Endodermal cell (in vitro differentiated cells): ENCODE results near the gene OXCT1. TPM values are rescaled to one million over a fixed set of nuclear protein-coding genes. Genes with fewer than 3 reads are reported as not detected.
"Not testable (repeated sequence)": the region's sequence is repeated elsewhere in the genome, so short reads cannot be mapped to it uniquely, and the experiment has no call there.

Experiments used
- DNase-seq: peaks from one replicate; pipeline ENCODE4 v3.0.0-alpha.2; 2017
- H3K27ac ChIP-seq: 2 replicates; pipeline ENCODE4 v1.5.1; 2013; ENCODE audit warnings: mild to moderate bottlenecking, low read depth, low read length, moderate library complexity
- H3K27me3 ChIP-seq: 2 replicates; pipeline ENCODE4 v1.6.1; 2013; ENCODE audit warnings: mild to moderate bottlenecking, low read length, moderate library complexity; ENCODE audit not compliant: insufficient read depth, control insufficient read depth, poor library complexity, severe bottlenecking
- H3K36me3 ChIP-seq: 2 replicates; pipeline ENCODE4 v1.7.0; 2013; ENCODE audit warnings: mild to moderate bottlenecking, low read length, moderate library complexity; ENCODE audit not compliant: control insufficient read depth, insufficient read depth
- H3K4me1 ChIP-seq: one replicate; pipeline ENCODE4 v1.7.0; 2013; ENCODE audit warnings: low read length; ENCODE audit not compliant: control insufficient read depth, insufficient read depth
- H3K4me3 ChIP-seq: 2 replicates; pipeline ENCODE4 v1.5.1; 2013; ENCODE audit warnings: mild to moderate bottlenecking, low read length, moderate library complexity
- H3K9ac ChIP-seq: 2 replicates; pipeline ENCODE4 v1.6.1; 2013; ENCODE audit warnings: mild to moderate bottlenecking, low read length, moderate library complexity; ENCODE audit not compliant: poor library complexity, severe bottlenecking; ENCODE audit errors: extremely low read depth
- H3K9me3 ChIP-seq: 2 replicates; pipeline ENCODE4 v1.6.1; 2013; ENCODE audit warnings: mild to moderate bottlenecking, low read length, moderate library complexity; ENCODE audit not compliant: control insufficient read depth
- H3K27ac Mint-ChIP-seq: 2 replicates; pipeline ENCODE4 v1.8.0; 2020; ENCODE audit warnings: mixed read lengths
- H3K27me3 Mint-ChIP-seq: 2 replicates; pipeline ENCODE4 v1.8.0; 2021; ENCODE audit warnings: mild to moderate bottlenecking, mixed read lengths; ENCODE audit not compliant: insufficient read depth
- H3K36me3 Mint-ChIP-seq: 2 replicates; pipeline ENCODE4 v1.8.0; 2020; ENCODE audit warnings: low read depth, mixed read lengths
- H3K4me1 Mint-ChIP-seq: 2 replicates; pipeline ENCODE4 v1.8.0; 2020; ENCODE audit warnings: mixed read lengths
- H3K4me3 Mint-ChIP-seq: 2 replicates; pipeline ENCODE4 v1.8.0; 2020; ENCODE audit warnings: mild to moderate bottlenecking, moderate library complexity, mixed read lengths
- H3K9me3 Mint-ChIP-seq: 2 replicates; pipeline ENCODE4 v1.8.0; 2020; ENCODE audit warnings: mild to moderate bottlenecking, mixed read lengths
- WGBS, 2 experiments: methylation state at CpG; one replicate each; pipeline versions ENCODE4 v1.1.5 to v1.1.7; 2013; ENCODE audit warnings: missing lambda C conversion rate in 2 of 2, mixed read lengths in 1 of 2; ENCODE audit not compliant: insufficient coverage in 1 of 2, insufficient read length in 1 of 2; 5-methylcytosine and 5-hydroxymethylcytosine counted together
- total RNA-seq, 2 donors: library from RNA; stranded (reverse); fragmentation: NEBNext Ultra II Directional in 1 of 2; extraction: Animal tissue kit (Norgen Biotek cat#: 25700) in 1 of 2; gene quantifications; 2 replicates in 1 of 2; 3 replicates in 1 of 2; pipeline ENCODE4 v1.2.1, GENCODE V29; 2021
- TF ChIP-seq, protein P1 (sequence below): fragments of 200-600 bp; sonication (generic); conservative IDR thresholded peaks from 2 replicates; pipeline ENCODE4 v1.5.0; 2021; ENCODE audit warnings: antibody characterized with exemption, mild to moderate bottlenecking

OXCT1 gene
- total RNA-seq, 2 donors from 2014 or later: 24.5 to 25.1 TPM

DNA sequence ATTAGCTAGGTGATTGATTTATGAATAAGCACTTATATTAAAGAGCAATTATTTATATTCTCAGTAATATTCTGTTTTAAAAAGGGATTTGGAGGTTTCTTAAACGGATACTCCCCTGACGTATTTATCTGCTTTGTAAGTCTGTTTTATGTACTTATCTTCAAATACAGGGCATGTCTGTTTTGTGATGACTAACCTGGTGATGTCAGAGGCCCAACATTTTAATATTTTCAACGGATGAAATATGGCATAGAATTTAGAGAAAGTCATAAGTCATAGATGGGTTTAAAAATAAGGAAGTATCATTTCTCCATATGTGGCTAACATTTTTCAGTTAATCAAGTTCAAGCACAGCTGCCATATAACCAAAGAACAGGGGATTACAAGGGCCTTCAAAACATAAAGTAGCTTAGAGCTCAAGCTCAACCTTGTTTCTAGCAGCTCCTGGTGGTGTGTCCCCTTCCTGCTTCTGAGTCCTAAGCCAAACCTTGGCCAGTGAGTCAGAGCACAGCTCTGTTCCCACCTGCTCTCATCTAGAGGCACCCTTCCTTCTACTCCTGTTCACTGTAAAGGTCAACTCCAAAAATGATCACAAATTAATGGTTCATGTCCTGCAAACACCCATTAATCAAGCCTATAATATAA is 131.4 kb downstream of the OXCT1 start:
- no peaks in the 10 kb centered on the region for H3K27me3 Mint-ChIP-seq
- H3K27ac Mint-ChIP-seq: no peak overlapping the region
- no peak overlapping the region for H3K4me3 Mint-ChIP-seq
- Histone ChIP-seq H3K4me3 (no peak overlapping the region), H3K36me3 (peaks cover 11% of the 10 kb centered on the region), H3K9ac (no peak overlapping the region), H3K9me3 (no peaks in the 10 kb centered on the region), H3K27ac (no peak overlapping the region), H3K27me3 (no peaks in the 10 kb centered on the region), H3K4me1 (no peaks in the 10 kb centered on the region)
- H3K36me3 Mint-ChIP-seq: peaks cover 23% of the 10 kb centered on the region
- no peaks in the 10 kb centered on the region for H3K4me1 Mint-ChIP-seq
- peaks cover under 1% of the 10 kb centered on the region for H3K9me3 Mint-ChIP-seq
- no peak for DNase-seq
- WGBS, 2 experiments: 98 to 100% methylated on average over 2 to 3 of the region's 3 CpGs
- TF ChIP-seq, protein P1, sequence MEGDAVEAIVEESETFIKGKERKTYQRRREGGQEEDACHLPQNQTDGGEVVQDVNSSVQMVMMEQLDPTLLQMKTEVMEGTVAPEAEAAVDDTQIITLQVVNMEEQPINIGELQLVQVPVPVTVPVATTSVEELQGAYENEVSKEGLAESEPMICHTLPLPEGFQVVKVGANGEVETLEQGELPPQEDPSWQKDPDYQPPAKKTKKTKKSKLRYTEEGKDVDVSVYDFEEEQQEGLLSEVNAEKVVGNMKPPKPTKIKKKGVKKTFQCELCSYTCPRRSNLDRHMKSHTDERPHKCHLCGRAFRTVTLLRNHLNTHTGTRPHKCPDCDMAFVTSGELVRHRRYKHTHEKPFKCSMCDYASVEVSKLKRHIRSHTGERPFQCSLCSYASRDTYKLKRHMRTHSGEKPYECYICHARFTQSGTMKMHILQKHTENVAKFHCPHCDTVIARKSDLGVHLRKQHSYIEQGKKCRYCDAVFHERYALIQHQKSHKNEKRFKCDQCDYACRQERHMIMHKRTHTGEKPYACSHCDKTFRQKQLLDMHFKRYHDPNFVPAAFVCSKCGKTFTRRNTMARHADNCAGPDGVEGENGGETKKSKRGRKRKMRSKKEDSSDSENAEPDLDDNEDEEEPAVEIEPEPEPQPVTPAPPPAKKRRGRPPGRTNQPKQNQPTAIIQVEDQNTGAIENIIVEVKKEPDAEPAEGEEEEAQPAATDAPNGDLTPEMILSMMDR: no peak

DNA sequence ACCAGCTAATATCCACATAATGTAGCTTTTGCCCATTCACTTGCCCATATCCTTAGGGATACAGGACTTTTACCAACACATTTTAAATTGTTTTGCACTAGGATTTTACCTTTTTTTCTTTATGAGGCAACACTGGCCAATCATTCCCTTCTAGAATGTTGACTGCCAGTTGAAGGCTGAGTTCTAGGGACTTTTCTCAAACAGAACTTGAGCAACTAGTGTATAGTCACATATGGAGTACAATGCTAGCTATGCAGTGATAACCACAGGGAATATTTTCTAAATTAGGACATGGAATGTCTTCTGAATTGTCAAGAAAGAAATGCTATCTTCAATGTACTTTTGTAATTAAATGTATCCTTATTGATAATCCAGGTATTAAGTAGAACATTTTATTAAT is 133.6 kb downstream of the OXCT1 start:
- DNase-seq: no peak
- Mint-ChIP-seq H3K9me3 (no peaks in the 10 kb centered on the region), H3K27ac (no peak overlapping the region), H3K4me3 (no peak overlapping the region), H3K4me1 (no peaks in the 10 kb centered on the region), H3K27me3 (no peaks in the 10 kb centered on the region), H3K36me3 (peaks cover 21% of the 10 kb centered on the region)
- Histone ChIP-seq H3K36me3 (peaks cover 11% of the 10 kb centered on the region), H3K4me1 (no peaks in the 10 kb centered on the region), H3K9me3 (no peaks in the 10 kb centered on the region), H3K4me3 (no peak overlapping the region), H3K27me3 (no peaks in the 10 kb centered on the region), H3K27ac (no peak overlapping the region), H3K9ac (no peak overlapping the region)
- TF ChIP-seq, protein P1: no peak

DNA sequence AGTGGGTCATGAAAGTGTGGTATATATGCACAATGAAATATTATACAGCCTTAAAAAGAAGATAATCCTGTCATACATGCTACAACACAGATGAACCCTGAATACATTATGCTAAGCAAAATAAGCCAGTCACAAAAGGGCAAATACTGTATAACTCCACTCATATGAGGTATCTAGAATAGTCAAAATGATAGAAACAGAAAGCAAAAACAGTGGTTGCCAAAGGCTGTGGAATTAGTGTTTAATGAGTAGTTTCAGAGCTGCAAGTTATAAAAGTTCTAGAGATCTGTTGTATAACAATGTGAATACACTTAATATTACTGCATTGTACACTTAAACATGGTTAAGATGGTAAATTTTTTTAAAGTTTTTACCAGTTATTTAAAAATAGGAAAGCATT is 135.0 kb downstream of the OXCT1 start:
- Mint-ChIP-seq H3K27me3 (no peaks in the 10 kb centered on the region), H3K4me3 (no peak overlapping the region), H3K27ac (no peak overlapping the region), H3K9me3 (no peaks in the 10 kb centered on the region), H3K4me1 (no peaks in the 10 kb centered on the region), H3K36me3 (peaks cover 21% of the 10 kb centered on the region)
- Histone ChIP-seq H3K4me3 (no peak overlapping the region), H3K9ac (no peak overlapping the region), H3K4me1 (no peaks in the 10 kb centered on the region), H3K27me3 (no peaks in the 10 kb centered on the region), H3K9me3 (no peaks in the 10 kb centered on the region), H3K27ac (no peak overlapping the region), H3K36me3 (peaks cover 11% of the 10 kb centered on the region)
- DNase-seq: no peak
- TF ChIP-seq, protein P1: no peak

DNA sequence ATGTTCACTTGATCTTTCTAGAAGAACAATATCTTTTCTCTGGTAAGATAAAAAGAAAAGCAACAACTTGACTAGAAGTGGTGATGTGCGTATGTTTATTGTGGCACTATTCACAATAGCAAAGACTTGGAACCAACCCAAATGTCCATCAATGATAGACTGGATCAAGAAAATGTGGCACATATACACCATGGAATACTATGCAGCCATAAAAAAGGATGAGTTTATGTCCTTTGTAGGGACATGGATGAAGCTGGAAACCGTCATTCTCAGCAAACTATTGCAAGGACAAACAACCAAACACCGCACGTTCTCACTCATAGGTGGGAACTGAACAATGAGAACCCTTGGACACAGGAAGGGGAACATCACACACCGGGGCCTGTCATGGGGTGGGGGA is 140.8 kb downstream of the OXCT1 start:
- not testable (repeated sequence) for H3K4me1 Mint-ChIP-seq, DNase-seq, H3K27me3 ChIP-seq, H3K4me1 ChIP-seq, H3K4me3 Mint-ChIP-seq, H3K36me3 Mint-ChIP-seq, H3K27me3 Mint-ChIP-seq, H3K27ac ChIP-seq, H3K9ac ChIP-seq, H3K27ac Mint-ChIP-seq, H3K9me3 Mint-ChIP-seq, H3K36me3 ChIP-seq, H3K4me3 ChIP-seq, H3K9me3 ChIP-seq
- WGBS, 2 experiments: 94% methylated on average over 5 of the region's 5 CpGs; no CpG with 5 or more reads in 1 of the 2 experiments
